AG04449 (cell line): ENCODE results near the gene CFAP299.

Experiments used
- CTCF ChIA-PET: fragments of 350-600 bp; formaldehyde crosslinking; extraction: SDS; loops from one replicate; lab custom pipeline; 2021; ENCODE audit warnings: antibody characterized with exemption; lab: Yijun Ruan, JAX
- POLR2A ChIA-PET: fragments of 400-600, 350-600 bp; formaldehyde crosslinking; extraction: SDS; loops from one replicate; lab custom pipeline; 2020; ENCODE audit warnings: antibody characterized with exemption, inconsistent platforms; lab: Yijun Ruan, JAX
- DNase-seq: peaks from one replicate; pipeline ENCODE4 v3.0.0-alpha.2; 2010; ENCODE audit warnings: low read depth, low spot score
- H3K4me3 ChIP-seq: 2 replicates; pipeline ENCODE4 v1.5.1; 2011; ENCODE audit warnings: low read depth, mild to moderate bottlenecking, control low read depth, low read length
- TF ChIP-seq, protein P1 (sequence below): IDR thresholded peaks from one replicate; pipeline ENCODE4 v1.5.1; 2011; ENCODE audit warnings: mild to moderate bottlenecking, moderate library complexity, low read length, control low read depth, inconsistent platforms; ENCODE audit not compliant: insufficient read depth; ENCODE audit errors: missing control alignments

The CFAP299 gene

DNA sequence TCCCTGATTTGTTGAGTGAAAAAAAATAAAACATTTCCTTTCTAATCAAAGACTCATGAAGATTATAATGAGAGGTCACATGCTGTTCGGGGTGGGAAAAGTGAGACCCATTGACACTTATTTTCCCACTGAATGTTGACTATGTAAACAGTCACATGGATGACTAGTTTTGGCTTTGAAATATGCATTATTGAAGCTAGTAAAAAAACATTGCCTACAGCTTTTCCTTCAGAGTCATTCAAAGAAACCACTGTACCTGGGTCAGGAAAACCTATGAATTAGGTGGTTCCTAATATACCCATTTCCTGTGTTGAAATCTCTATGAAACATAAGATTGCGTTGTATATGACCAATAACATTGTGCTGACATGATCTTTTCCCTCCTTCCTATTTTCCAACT, 251.2 kb downstream of the CFAP299 start:
- ChIA-PET POLR2A (no interaction called here), CTCF (no interaction called here)
- TF ChIP-seq, protein P1, sequence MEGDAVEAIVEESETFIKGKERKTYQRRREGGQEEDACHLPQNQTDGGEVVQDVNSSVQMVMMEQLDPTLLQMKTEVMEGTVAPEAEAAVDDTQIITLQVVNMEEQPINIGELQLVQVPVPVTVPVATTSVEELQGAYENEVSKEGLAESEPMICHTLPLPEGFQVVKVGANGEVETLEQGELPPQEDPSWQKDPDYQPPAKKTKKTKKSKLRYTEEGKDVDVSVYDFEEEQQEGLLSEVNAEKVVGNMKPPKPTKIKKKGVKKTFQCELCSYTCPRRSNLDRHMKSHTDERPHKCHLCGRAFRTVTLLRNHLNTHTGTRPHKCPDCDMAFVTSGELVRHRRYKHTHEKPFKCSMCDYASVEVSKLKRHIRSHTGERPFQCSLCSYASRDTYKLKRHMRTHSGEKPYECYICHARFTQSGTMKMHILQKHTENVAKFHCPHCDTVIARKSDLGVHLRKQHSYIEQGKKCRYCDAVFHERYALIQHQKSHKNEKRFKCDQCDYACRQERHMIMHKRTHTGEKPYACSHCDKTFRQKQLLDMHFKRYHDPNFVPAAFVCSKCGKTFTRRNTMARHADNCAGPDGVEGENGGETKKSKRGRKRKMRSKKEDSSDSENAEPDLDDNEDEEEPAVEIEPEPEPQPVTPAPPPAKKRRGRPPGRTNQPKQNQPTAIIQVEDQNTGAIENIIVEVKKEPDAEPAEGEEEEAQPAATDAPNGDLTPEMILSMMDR = no peak
- H3K4me3 ChIP-seq = no peak overlapping the region
- DNase-seq = no peak

DNA sequence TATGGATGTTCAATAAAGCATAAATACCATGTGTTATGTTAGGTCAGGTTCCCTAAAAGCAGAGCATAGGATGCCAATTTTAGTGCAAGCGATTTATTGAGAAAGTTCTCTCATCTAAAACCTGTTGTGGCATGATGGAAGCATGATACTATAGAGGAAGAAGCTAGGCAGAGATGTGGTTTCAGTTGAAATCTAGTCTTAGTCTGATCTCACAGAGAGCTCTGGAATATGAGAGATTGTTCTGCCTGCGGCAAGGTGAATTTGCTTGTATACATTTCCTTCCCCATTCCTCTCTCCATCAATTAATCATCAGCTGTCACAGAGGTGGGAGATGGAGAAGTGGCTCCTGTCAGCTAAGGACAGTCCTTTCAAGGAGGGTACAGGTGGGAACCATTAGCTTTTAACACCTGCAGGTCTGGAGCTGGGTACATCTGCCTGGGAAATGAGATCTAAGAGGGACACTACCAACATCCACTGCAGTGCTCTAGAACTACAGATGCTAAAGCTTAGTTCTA, 252.4 kb downstream of the CFAP299 start:
- CTCF ChIA-PET = interaction anchor here (1.1 kb wide), 1 partner anchor 13 kb away, joined by 3 read pairs; no protein-coding TSS in a partner anchor
- TF ChIP-seq, protein P1 = no peak
- POLR2A ChIA-PET = no interaction called here
- DNase-seq = no peak
- no peak overlapping the region for H3K4me3 ChIP-seq

DNA sequence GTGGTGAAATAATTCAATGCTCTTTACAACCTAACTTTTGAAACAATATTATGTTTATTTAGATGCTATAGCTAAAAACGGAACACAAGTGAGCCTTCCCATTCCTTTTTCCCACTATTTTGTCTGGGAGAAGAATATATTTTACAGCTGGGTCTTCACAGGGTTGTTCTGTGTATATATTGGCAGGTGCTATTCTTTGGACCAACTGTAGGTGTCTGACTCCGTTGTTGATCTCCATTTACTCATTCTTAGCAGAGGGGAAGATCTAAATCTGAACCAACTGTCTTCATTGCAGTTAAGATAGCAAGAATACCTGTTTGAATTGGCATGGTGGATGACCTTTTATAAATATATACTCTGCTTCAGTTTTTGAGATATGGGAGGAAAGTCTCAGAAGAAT, 257.4 kb downstream of the CFAP299 start:
- TF ChIP-seq, protein P1 = no peak
- ChIA-PET POLR2A (no interaction called here), CTCF (no interaction called here)
- DNase-seq = no peak
- no peak overlapping the region for H3K4me3 ChIP-seq

DNA sequence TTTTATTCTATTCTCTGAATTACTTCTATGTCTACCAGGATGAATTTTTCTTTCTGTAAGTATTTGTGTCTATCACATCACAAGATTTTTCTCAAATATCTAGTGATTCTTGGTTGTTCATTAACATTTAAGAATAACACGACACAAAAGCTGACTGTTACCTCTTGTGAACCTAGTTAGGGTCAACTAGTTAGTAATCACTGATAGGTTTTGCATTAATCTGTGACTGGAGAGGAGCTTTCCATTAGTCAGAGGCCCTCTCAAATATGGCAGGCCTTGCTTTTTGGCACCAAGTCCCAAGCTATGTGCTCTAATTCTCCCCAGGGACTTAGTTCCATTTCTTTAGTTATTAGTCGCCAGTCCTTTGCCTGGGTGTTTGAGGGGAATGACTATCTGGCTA, 259.2 kb downstream of the CFAP299 start:
- ChIA-PET CTCF (no interaction called here), POLR2A (no interaction called here)
- TF ChIP-seq, protein P1 = no peak
- no peak for DNase-seq
- no peak overlapping the region for H3K4me3 ChIP-seq

DNA sequence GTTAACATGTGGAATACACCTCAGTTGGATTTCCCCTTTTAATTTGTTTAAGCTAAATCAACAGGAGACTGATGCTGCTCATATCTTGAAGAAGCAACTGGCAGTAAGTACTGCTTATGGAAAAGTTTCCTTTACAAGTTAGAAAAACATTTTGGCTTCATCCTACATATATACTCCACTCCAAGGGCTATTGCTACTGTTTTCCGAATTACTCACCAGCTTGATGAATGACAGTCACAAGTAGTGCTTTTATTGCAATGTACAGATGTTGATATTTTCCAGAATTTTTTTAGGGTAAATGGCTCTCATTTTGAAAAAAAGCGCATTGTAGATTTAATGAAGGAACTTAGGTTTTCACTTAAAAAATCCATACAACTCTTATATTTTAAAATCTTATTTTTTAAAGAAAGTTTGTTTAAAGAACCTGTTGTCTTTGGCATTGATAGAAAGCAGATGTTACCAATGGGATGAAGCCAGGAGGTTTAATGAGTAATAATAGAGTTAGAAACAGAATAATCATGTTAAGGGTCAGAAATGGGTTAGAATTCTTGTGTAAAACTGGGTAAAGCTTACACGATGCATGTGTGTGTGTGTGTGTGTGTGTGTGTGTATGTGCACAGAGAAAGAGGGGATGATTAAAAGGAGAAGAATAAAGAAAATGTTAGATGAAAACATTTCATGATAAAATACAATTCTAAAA, 272.9 kb downstream of the CFAP299 start:
- ChIA-PET CTCF (interaction anchor here (1.7 kb wide), 1 partner anchor 243 kb away, joined by 6 read pairs; no protein-coding TSS in a partner anchor), POLR2A (no interaction called here)
- TF ChIP-seq, protein P1 = no peak
- H3K4me3 ChIP-seq = no peak overlapping the region
- no peak for DNase-seq

DNA sequence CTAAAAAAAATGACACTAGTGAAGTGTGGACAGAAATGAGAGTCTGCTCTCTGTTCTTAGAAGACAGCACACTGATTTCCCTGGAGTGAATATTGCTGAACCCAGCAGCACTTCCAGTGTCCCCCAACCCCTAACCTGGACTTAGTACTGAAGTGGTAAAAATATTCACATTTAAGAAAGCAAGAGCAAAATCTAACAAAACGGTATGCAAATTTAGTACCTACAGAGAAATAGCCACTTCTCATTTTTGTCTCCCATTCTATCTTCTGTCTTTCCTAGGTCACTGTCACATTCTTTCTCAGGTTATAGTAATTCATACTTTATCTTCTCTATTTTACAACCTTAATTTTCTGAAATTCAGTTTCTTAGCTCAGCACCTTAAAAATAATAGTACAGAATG, 274.7 kb downstream of the CFAP299 start:
- POLR2A ChIA-PET = no interaction called here
- DNase-seq = no peak
- no peak overlapping the region for H3K4me3 ChIP-seq
- TF ChIP-seq, protein P1 = no peak
- CTCF ChIA-PET = interaction anchor here (1.1 kb wide), 1 partner anchor 11 kb away, joined by 3 read pairs; no protein-coding TSS in a partner anchor
